Hypothalamus (tissue), 51 donors: ENCODE data around the gene TMEM255B.
A peak's percentile ranks its signal among the peaks of the same experiment; 100 is the strongest.

Experiments
- DNase-seq, 51 donors: peaks; one replicate each; lab custom pipeline; 2025; lab: John Stamatoyannopoulos, UW

Gene TMEM255B

DNA sequence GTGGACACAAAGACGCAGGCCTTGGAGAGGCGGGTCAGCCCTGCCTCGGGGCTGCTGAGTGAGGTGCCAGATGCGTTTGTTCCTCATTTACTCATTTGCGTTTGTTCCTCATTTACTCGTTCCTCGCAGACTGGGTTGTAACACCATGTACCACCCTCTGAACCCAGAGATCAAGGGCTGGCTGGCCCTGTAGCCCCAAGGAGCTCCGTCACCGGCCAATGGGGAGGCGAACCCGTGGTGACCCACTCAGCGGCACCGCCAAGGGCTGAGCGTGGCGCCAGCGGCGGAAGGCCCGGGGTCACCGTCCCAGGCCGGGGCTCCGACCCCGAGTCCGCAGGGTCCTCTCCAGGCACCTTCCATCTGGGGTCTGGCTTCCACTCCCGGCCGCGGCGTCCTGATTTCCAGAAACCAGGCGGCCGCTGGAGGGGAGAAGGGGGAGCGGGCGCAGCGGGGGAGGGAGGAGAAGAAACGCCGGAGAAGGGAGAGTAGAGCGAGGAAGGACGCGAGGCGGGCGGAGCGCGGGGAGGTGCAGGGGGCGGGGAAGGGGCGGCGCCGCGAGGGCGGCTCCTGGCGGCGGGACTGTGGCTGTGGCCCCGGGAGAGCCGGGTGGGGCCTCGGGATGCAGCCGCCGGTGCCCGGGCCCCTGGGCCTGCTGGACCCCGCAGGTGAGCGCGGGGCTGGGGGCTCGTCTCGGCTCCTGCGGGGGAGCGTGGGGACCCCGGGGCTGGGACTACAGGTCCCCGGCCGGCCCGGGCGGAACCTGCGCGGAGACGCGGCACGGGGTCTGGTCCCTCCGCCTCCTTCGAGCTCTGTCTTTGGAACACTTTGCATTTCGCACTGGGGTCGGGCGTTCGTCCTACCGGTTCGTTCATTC, at the start of gene TMEM255B:
TMEM255B (plus strand) TSS at position 576 of the 874 bp plus-strand sequence; CDS start at position 620, 44 bp downstream.
- DNase-seq = peak in 48 of 51 donors; percentile 18 to 81 (median 58)

DNA sequence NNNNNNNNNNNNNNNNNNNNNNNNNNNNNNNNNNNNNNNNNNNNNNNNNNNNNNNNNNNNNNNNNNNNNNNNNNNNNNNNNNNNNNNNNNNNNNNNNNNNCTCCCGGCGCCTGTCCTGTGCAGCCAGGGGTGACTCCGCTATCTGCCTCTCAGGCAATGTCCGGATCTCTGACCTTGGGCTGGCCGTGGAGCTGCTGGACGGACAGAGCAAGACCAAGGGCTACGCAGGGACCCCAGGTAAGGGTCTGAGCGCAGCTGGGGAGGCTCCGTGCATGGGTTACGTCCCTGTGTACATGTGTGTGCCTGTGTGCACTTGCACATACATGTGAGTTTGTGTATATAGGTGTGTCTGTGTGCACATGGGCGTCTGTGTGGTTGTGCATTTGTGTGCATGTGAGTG, 36.1 kb upstream of the TMEM255B start:
- DNase-seq = no peak

DNA sequence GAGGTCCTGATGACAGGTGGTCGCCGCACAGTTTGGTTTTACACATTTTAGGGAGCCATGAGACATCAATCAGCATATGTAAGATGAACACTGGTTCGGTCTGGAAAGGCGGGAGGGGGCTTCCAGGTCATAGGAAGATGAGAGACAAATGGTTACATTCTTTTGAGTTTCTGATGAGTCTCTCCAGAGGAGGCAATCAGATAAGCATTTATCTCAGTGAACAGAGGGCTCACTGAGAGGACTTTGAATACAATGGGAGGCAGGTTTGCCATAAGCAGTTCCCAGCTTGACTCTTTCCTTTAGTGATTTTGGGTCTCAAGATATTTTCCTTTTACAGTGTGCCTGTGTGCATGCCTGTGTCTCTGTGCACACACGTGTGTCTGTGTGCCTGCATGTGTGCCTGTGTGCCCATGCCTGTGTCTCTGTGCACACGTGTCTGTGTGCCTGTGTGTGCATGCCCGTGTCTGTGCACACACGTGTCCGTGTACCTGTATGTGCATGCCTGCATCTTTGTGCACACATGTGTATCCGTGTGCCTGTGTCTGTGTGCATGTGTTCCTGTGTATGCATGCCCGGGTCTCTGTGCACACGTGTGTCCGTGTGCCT, 35.5 kb upstream of the TMEM255B start:
- no peak for DNase-seq

DNA sequence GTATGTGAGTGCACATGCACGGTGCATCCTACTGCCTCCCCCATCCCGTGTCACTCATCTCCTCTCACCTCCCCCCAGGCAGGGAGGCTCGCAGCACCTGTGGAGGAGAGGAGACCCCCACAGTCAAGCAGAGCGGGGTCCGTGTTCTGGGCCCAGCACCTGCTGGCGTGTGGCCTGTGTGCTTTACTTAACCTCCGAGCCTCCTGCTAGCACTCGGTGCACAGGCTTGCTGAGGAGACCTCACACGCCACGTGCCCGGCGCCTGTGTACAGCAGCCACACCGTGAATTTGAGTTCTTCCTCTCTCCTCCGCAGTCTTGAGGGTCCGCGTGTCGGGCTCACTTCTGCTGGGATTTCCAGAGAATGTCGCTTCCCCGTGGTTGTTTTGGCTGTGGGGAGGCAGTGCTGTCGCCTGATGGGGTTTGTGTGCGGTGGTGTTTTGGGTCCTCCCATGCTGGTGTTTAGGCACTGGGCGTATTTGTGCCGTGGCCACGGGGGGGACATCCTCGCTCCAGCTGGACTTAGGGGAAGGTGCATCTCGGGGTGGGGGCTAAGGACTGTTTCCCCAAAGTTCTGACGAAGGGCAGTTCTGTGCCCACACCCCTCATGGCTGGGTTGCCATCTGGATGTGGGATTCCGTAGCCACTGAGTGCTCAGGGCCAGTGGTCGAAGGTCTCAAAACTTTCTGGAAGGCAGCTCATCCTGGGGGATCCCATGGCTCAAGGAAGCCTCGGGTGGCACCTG, 34.8 kb upstream of the TMEM255B start:
- DNase-seq = no peak

DNA sequence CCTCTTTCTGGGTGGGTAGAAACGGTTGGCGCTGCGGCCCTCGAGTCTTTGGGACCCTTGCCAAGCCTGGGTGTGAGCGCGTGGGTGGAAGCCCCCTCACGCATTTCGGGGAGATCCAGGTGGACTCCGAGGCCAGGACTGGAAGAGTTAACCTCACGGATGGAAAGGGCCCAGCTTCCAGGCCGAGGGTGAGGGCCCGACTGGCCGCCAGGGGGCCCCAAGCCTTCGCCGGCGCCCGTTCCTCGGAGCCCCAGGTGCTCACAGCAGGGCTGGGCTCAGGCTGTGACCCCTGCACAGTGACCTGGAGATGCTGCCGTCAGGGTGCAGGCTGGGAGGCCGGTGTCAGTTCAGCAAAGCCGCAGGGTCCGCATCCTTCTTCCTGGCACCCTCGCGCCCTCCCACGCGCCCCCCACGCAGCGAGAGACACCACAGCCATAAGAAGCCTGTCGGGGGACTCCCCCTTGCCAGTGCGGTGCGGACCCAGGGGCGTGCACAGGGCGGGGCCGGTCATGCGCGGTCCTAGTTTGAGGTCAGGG, 34.2 kb upstream of the TMEM255B start:
- DNase-seq = peak in 48 of 51 donors; percentile 19 to 87 (median 72)

DNA sequence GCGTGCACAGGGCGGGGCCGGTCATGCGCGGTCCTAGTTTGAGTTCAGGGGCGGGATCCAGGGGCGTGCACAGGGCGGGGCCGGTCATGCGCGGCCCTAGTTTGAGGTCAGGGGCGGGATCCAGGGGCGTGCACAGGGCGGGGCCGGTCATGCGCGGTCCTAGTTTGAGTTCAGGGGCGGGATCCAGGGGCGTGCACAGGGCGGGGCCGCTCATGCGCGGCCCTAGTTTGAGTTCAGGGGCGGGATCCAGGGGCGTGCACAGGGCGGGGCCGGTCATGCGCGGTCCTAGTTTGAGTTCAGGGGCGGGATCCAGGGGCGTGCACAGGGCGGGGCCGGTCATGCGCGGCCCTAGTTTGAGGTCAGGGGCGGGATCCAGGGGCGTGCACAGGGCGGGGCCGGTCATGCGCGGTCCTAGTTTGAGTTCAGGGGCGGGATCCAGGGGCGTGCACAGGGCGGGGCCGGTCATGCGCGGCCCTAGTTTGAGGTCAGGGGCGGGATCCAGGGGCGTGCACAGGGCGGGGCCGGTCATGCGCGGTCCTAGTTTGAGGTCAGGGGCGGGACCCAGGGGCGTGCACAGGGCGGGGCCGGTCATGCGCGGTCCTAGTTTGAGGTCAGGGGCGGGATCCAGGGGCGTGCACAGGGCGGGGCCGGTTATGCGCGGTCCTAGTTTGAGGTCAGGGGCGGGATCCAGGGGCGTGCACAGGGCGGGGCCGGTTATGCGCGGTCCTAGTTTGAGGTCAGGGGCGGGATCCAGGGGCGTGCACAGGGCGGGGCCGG, 33.5 kb upstream of the TMEM255B start:
- peak in 13 of 51 donors; percentile 18 to 79 (median 59) for DNase-seq

DNA sequence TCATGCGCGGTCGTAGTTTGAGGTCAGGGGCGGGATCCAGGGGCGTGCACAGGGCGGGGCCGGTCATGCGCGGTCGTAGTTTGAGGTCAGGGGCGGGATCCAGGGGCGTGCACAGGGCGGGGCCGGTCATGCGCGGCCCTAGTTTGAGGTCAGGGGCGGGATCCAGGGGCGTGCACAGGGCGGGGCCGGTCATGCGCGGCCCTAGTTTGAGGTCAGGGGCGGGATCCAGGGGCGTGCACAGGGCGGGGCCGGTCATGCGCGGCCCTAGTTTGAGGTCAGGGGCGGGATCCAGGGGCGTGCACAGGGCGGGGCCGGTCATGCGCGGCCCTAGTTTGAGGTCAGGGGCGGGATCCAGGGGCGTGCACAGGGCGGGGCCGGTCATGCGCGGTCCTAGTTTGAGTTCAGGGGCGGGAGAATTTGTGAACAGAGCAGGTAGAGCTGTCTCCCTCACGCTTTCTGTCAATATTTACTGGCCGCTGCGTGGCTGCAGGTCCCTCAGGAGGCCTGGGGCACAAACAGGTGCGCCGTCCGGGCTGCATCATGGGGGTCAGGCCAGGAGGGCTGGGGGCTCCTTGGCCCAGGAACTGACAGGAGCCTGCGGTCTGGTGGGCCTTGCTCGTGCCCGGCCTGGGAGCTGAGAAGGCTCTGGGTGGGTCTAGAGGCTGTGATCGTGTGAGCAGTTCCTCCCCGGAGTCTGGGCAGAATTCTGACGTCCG, 32.8 kb upstream of the TMEM255B start:
- DNase-seq = peak in 20 of 51 donors; percentile 16 to 49 (median 29)

DNA sequence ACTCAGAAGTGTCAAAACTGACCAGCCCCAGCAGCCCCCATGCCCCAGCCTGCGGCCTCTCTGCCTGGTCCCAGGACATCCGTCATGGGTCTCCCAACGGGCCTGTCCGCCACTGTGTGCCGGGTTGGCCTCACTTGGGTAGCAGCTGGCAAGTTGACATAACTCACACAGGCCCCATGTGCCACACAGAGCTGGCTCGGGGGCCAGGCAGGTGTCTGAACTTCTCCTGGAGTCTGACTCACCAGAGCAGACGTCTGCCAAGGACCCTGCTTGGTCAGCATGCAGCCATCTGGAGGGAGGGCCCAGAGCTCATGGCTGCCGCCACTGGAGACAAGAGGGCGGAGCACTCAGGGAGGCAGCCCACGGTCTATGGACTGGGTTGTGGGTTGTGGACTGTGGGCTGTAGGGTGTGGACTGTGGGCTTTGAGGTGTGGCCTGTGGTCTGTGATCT, 32.0 kb upstream of the TMEM255B start:
- no peak for DNase-seq

DNA sequence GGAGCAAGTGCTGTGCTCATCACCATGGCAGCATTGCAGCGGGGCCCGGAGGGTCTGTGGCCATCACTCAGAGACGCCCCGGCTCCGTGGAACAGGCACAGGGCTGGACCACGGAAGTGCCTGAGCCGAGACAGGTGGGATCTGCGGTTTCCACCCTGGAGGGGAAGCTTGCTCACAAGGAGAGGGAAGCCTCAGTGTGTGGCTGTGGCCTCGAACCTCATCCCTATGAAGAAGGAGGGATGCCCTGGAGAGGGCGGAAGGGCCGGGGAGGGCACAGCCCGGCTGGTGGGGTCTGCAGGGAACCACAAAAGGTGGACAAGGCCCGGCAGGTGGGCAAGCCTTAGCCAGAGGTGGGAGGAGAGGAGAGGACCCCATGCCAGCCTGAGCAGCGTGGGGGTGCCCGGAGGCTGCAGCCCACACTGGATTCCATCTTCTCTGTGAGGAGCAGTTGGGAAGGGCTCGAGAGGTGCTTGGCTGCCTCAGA, 30.4 kb upstream of the TMEM255B start:
- no peak for DNase-seq

DNA sequence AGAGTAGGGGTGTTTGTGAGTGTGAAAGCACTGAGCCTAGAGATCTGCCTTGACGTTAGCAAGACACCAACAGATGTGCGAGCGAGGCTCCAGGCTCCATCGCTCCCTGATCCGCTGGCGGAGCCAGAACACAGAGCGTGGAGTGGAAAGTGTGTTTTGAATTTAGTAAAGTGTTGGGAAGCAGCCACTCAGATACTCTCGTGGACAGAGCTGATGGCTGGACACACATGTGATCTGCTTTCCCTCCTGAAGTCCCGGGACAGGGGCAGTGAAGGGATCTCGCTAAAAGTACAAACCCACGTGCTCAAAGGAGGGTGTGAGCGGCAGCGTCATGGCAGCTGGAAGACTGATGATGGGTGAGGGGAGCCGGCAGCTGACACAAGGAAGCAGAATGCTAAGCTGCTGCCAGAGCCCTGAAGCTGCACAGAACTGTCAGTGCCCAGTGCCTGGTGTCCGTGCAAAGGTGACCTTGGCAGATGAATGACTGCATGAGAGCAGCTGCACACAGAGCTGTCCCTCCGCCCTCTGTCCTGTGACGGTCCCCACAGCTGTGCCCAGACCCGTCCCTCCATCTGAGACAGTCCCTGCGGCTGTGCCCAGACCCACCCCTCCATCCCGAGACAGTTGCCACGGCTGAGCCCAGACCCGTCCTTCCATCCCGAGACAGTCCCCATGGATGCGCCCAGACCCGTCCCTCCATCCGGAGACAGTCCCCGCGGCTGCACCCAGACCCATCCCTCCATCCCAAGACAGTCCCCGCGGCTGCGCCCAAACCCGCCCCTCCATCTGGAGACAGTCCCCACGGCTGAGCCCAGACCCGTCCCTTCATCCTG, 29.6 kb upstream of the TMEM255B start:
- no peak for DNase-seq

DNA sequence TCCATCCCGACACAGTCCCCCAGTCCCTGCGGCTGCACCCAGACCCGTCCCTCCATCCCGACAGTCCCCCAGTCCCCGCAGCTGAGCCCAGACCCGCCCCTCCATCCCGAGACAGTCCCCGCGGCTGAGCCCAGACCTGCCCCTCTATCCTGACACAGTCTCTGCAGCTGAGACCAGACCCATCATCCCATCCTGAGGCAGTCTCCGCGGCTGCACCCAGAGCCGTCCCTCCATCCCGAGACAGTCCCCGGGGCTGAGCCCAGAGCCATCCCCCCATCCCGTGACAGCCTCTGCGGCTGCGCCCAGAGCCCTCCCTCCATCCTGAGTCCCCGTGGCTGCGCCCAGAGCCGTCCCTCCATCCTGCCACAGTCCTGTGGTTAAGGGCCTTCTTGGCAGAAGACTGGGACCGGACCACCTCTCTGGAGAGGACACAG, 28.8 kb upstream of the TMEM255B start:
- DNase-seq = no peak

DNA sequence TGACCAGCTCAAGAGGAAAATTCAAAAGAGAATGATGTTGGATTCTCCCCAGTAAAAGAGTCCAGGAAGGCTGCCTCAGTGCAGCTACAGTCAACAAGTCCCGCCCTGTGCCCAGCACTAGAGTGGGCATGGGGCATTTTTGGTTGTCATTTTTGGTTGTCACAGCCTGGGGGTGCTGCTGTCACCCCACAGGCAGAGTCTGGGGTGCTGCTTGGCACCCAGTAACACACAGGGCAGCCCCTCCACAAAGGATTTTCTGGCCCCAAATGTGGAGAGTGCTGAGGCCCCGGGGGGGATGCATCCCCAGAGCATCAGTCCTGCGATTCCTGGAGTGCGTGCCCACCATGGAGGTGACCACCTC, 28.2 kb upstream of the TMEM255B start:
- no peak for DNase-seq

DNA sequence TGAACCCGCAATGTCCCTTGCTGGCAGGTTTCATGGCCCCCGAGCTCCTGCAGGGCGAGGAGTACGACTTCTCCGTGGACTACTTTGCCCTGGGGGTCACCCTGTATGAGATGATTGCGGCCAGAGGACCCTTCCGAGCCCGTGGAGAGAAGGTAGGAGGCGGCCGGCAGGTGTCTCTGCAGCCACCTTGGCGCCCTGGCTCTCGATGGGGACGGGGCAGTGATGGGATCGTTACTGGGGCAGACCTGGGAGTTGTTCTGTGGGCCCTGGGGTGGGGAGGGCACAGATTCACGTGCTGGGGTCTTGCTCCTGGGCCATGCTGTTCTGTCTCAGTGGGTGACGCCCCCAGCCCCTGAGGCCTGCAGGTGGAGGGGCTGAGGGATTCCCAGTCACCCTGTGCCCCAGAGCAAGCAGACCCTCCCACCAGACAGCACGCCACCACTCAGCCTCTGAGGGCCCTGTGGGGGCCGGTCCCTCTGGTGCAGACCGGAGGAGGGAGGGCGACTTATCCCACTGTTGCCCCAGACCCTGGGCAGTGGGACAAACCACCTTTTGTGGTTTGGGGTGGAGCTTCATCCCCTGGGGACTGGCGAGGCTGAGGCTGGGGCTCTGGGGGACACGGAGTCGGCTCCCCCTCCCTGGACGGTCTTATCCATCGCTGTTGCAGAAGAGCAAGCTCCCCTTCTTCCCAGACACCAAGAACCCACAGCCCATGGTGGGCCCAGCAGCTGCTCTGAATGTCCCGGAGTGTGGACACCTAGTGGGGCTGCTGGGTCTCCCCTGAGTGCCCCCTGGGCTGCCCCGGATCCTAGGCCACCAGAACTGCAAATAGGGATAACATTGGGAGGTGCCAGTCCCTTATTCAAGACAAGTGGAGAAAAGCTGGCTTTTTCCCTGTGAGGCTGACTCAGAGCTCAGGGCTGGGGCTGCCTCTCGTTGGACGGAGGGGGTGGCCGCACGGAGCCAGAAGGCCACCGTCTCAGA, 27.5 kb upstream of the TMEM255B start:
- no peak for DNase-seq

DNA sequence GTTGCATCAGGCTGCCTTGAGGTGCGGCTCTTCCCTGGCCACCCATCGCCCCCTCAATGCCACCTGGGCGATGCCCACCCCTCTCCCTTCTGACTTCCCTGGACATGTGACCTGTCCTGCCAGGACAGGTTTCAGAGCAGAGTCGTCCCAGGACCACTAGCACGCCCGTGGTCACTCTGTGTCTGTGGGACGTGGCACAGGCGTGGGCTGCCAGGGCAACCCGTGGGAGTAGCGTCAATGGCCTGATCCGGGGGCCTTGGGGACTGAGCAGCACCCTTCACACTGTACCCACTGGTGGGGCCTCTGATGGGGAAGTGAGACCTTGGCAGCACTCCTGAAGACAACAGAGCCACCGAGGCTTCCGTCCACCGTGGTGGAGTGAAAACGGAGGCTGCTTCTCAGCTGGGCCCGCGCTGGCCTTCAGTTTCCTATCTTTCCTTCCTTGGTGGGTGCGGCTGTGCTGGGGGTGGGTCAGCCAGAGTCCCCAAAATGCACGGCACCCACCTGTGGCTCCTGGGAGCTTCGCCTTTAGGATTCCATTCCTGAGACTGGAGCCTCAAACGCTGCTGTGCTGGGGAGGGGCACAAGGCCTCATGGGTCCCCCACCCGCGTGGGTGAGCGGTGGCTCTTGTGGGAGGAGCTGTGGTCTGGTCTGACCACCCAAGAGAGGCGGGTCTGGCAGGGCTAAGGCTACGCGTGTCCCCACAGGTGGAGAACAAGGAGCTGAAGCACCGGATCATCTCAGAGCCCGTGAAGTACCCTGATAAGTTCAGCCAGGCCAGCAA, 26.7 kb upstream of the TMEM255B start:
- DNase-seq = peak in 1 of 51 donors; percentile 23

DNA sequence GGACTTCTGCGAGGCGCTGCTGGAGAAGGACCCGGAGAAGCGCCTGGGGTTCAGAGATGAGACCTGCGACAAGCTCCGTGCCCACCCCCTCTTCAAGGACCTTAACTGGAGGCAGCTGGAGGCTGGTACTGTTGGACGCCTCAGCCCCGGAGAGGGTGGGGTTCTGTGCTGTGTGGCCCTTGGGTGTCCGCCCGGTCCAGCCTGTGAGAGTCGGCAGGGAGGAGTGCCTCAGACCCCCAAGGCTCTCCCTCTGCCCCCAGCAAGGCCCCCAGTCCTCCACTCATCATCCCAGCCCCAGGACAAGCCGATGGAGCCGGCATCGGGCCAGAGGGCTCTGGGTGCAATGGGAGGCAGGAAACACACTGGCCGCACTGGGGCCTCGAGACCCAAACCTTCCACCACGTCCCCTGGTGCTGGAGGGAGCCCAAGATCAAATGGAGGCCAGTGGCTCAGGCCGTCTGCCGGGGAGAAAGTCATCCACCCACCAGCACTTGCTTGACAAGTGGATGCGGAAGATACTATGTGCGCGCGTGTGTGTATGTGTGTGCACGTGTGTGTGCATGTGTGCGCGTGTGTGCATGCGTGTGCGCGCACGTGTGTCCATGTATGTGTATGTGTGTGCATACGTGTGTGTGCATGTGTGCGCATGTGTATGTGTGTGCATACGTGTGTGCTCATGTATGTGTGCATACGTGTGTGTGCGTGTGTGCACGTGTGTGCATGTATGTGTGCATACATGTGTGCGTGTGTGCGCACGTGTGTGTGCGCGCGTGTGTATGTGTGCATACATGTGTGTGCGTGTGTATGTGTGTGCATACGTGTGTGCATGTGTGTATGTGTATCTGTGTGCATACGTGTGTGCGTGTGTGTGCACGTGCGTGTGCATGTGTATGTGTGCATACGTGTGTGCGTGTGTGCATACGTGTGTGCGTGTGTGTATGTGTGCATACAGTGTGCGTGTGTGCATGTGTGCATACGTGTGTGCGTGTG, 25.8 kb upstream of the TMEM255B start:
- no peak for DNase-seq
